ENCODE results near the gene TMEM108.

GRCh38 chr3:133276594-133276993, 238.4 kb downstream of the TMEM108 start:
- TF ChIP-seq, protein P1, sequence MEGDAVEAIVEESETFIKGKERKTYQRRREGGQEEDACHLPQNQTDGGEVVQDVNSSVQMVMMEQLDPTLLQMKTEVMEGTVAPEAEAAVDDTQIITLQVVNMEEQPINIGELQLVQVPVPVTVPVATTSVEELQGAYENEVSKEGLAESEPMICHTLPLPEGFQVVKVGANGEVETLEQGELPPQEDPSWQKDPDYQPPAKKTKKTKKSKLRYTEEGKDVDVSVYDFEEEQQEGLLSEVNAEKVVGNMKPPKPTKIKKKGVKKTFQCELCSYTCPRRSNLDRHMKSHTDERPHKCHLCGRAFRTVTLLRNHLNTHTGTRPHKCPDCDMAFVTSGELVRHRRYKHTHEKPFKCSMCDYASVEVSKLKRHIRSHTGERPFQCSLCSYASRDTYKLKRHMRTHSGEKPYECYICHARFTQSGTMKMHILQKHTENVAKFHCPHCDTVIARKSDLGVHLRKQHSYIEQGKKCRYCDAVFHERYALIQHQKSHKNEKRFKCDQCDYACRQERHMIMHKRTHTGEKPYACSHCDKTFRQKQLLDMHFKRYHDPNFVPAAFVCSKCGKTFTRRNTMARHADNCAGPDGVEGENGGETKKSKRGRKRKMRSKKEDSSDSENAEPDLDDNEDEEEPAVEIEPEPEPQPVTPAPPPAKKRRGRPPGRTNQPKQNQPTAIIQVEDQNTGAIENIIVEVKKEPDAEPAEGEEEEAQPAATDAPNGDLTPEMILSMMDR (IDR thresholded peaks at IDR 0.05): no peak
- TF ChIP-seq ZFX (IDR thresholded peaks at IDR 0.05; ENCODE audit: borderline replicate concordance): no peak

Measured in 22Rv1 (cell line).